H1 (cell line): ENCODE measurements around the gene ABCA6. TPM values are rescaled to one million over a fixed set of nuclear protein-coding genes. Genes with fewer than 3 reads are reported as not detected.
A peak's percentile ranks its signal among the peaks of the same experiment; 100 is the strongest.

ENCODE experiments used
- CTCF ChIA-PET: fragments of 300-600 bp; sonication (Branson Sonifier 250); formaldehyde crosslinking; loops from one replicate; lab custom pipeline; 2021; ENCODE audit not compliant: partially characterized antibody; lab: Charles Lee
- POLR2A ChIA-PET: fragments of 300-600 bp; sonication (Branson Sonifier 250); formaldehyde crosslinking; loops from one replicate; lab custom pipeline; 2021; ENCODE audit warnings: inconsistent platforms; ENCODE audit not compliant: partially characterized antibody; lab: Charles Lee
- DNase-seq, 2 experiments: peaks; one replicate each; pipeline versions ENCODE4 v3.0.0 to v3.0.0-alpha.2; 2010 to 2022; ENCODE audit warnings: low spot score in 2 of 2, low read depth in 1 of 2, mixed read lengths in 1 of 2
- FAIRE-seq: peaks from 2 replicates; lab custom pipeline; 2011; peaks lifted over from hg19 to GRCh38; lab: Jason Lieb, UNC
- H2AFZ ChIP-seq: 2 replicates; pipeline ENCODE4 v1.8.1; 2012; ENCODE audit warnings: low read length, inconsistent platforms
- H2AK5ac ChIP-seq: 2 replicates; pipeline ENCODE4 v1.6.1; 2013; ENCODE audit warnings: low read depth, low read length
- H2BK120ac ChIP-seq: replicated peaks from 2 replicates; pipeline ENCODE3; 2013; ENCODE audit warnings: low read depth, low read length, inconsistent platforms
- H2BK12ac ChIP-seq: 2 replicates; pipeline ENCODE4 v1.6.1; 2013; ENCODE audit warnings: low read depth, low read length
- H2BK15ac ChIP-seq: 2 replicates; pipeline ENCODE4 v1.6.1; 2013; ENCODE audit warnings: low read length
- H2BK20ac ChIP-seq: 2 replicates; pipeline ENCODE4 v1.6.1; 2013; ENCODE audit warnings: low read length
- H2BK5ac ChIP-seq: 2 replicates; pipeline ENCODE4 v1.6.1; 2013; ENCODE audit warnings: low read depth, low read length
- H3K14ac ChIP-seq: 2 replicates; pipeline ENCODE4 v1.6.1; 2013; ENCODE audit warnings: inconsistent platforms; ENCODE audit not compliant: insufficient read length
- H3K18ac ChIP-seq: 2 replicates; pipeline ENCODE4 v1.6.1; 2013; ENCODE audit warnings: low read length; ENCODE audit errors: extremely low read depth
- H3K23ac ChIP-seq: 2 replicates; pipeline ENCODE4 v1.6.1; 2013; ENCODE audit warnings: inconsistent platforms; ENCODE audit not compliant: insufficient read length
- H3K23me2 ChIP-seq: 2 replicates; pipeline ENCODE4 v1.6.1; 2013; ENCODE audit warnings: low read depth, low read length
- H3K27ac ChIP-seq: 2 replicates; pipeline ENCODE4 v1.6.1; 2011; ENCODE audit warnings: low read depth, low read length, inconsistent platforms
- H3K27me3 ChIP-seq, 4 experiments: replicated peaks in 1 of 4; 1 replicate in 1 of 4; 2 replicates in 3 of 4; pipeline versions ENCODE4 v1.6.1 to v1.8.1; 2011 to 2013; ENCODE audit warnings: low read length in 3 of 4, mild to moderate bottlenecking in 3 of 4, inconsistent platforms in 2 of 4, mixed read lengths in 2 of 4, moderate library complexity in 1 of 4; ENCODE audit not compliant: control insufficient read depth in 3 of 4, insufficient read depth in 3 of 4; ENCODE audit errors: extremely low read depth in 1 of 4
- H3K36me3 ChIP-seq, 4 experiments: 2 replicates each; pipeline versions ENCODE4 v1.6.1 to v1.8.1; 2011 to 2013; ENCODE audit warnings: mild to moderate bottlenecking in 4 of 4, low read length in 3 of 4, moderate library complexity in 2 of 4, control low read depth in 1 of 4, inconsistent platforms in 1 of 4; ENCODE audit not compliant: insufficient read depth in 4 of 4, control insufficient read depth in 2 of 4
- H3K4ac ChIP-seq: replicated peaks from 2 replicates; pipeline ENCODE3; 2013; ENCODE audit warnings: low read length, low read depth, mixed read lengths, inconsistent platforms; ENCODE audit not compliant: insufficient read length
- H3K4me1 ChIP-seq, 4 experiments: replicated peaks in 1 of 4; 1 replicate in 1 of 4; 2 replicates in 3 of 4; pipeline versions ENCODE4 v1.6.1 to v1.8.1; 2011 to 2013; ENCODE audit warnings: low read length in 3 of 4, inconsistent platforms in 2 of 4, mixed read lengths in 1 of 4; ENCODE audit not compliant: insufficient read depth in 4 of 4, control insufficient read depth in 3 of 4
- H3K4me2 ChIP-seq, 2 experiments: 2 replicates each; pipeline versions ENCODE4 v1.6.1 to v1.8.1; 2011 to 2013; ENCODE audit warnings: low read depth in 2 of 2, low read length in 2 of 2, control low read depth in 1 of 2, inconsistent platforms in 1 of 2, mild to moderate bottlenecking in 1 of 2; ENCODE audit not compliant: insufficient read depth in 1 of 2
- H3K4me3 ChIP-seq, 4 experiments: fragments of 200-600, 300-600 bp in 1 of 4; sonication (generic), shearing (Covaris generic), sonication (Bioruptor Twin) in 1 of 4; 2 replicates each; pipeline versions ENCODE4 v1.5.1 to v1.8.1; 2011 to 2016; ENCODE audit warnings: low read length in 4 of 4, low read depth in 3 of 4, control low read depth in 2 of 4, inconsistent platforms in 2 of 4, mild to moderate bottlenecking in 2 of 4, mixed read lengths in 1 of 4, moderate library complexity in 1 of 4; ENCODE audit not compliant: insufficient read depth in 2 of 4; ENCODE audit errors: extremely low read depth in 1 of 4
- H3K56ac ChIP-seq: replicated peaks from 2 replicates; pipeline ENCODE3; 2013; ENCODE audit warnings: low read depth, mild to moderate bottlenecking, mixed read lengths, low read length, inconsistent platforms; ENCODE audit not compliant: insufficient read length
- H3K79me1 ChIP-seq: 2 replicates; pipeline ENCODE4 v1.6.1; 2013; ENCODE audit warnings: low read depth, low read length, control low read depth
- H3K79me2 ChIP-seq, 2 experiments: 2 replicates each; pipeline versions ENCODE4 v1.6.1 to v1.8.1; 2012 to 2013; ENCODE audit warnings: low read length in 2 of 2, mild to moderate bottlenecking in 2 of 2, inconsistent platforms in 1 of 2; ENCODE audit not compliant: insufficient read depth in 2 of 2, control insufficient read depth in 1 of 2
- H3K9ac ChIP-seq, 4 experiments: replicated peaks in 1 of 4; 1 replicate in 1 of 4; 2 replicates in 3 of 4; pipeline versions ENCODE4 v1.6.1 to v1.8.1; 2011 to 2013; ENCODE audit warnings: low read depth in 3 of 4, low read length in 3 of 4, control low read depth in 2 of 4, mild to moderate bottlenecking in 2 of 4, moderate library complexity in 2 of 4, inconsistent platforms in 1 of 4; ENCODE audit errors: extremely low read depth in 1 of 4
- H3K9me3 ChIP-seq, 2 experiments: 2 replicates each; pipeline versions ENCODE4 v1.6.1 to v1.8.1; 2012 to 2013; ENCODE audit warnings: mild to moderate bottlenecking in 2 of 2, moderate library complexity in 2 of 2, control low read depth in 1 of 2, inconsistent platforms in 1 of 2, low read depth in 1 of 2, low read length in 1 of 2, mixed read lengths in 1 of 2; ENCODE audit not compliant: insufficient read depth in 2 of 2
- H4K20me1 ChIP-seq, 2 experiments: replicated peaks in 1 of 2; 2 replicates each; pipeline versions ENCODE3 to v1.8.1; 2011 to 2013; ENCODE audit warnings: inconsistent platforms in 2 of 2, low read length in 2 of 2, mild to moderate bottlenecking in 1 of 2; ENCODE audit not compliant: insufficient read depth in 2 of 2, control insufficient read depth in 1 of 2
- H4K5ac ChIP-seq: 2 replicates; pipeline ENCODE4 v1.6.1; 2013; ENCODE audit warnings: low read length, low read depth, mixed read lengths, inconsistent platforms; ENCODE audit not compliant: insufficient read length
- H4K8ac ChIP-seq: 2 replicates; pipeline ENCODE4 v1.8.0; 2013; ENCODE audit warnings: mild to moderate bottlenecking, moderate library complexity, low read length, inconsistent platforms; ENCODE audit not compliant: insufficient read depth; ENCODE audit errors: extremely low read depth
- H4K91ac ChIP-seq: replicated peaks from 2 replicates; pipeline ENCODE3; 2013; ENCODE audit warnings: low read length, mixed read lengths, inconsistent platforms; ENCODE audit not compliant: insufficient read length
- CREB1 ChIP-seq: IDR thresholded peaks from 2 replicates; pipeline ENCODE4 v1.6.1; 2012; ENCODE audit warnings: inconsistent platforms
- RAD21 ChIP-seq, 2 experiments: IDR thresholded peaks in 1 of 2; conservative IDR thresholded peaks in 1 of 2; 2 replicates each; pipeline ENCODE4 v1.6.1; 2011; ENCODE audit warnings: low read depth in 2 of 2, low read length in 2 of 2, improper control_type of control experiment in 1 of 2, inconsistent platforms in 1 of 2, mild to moderate bottlenecking in 1 of 2, moderate library complexity in 1 of 2
- SUZ12 ChIP-seq: fragments of 200-600 bp; sonication (generic); IDR thresholded peaks from 2 replicates; pipeline ENCODE4 v1.6.1; 2012; ENCODE audit warnings: mild to moderate bottlenecking, inconsistent platforms, low read length, moderate library complexity, mixed read lengths
- TBP ChIP-seq: IDR thresholded peaks from 2 replicates; pipeline ENCODE4 v1.6.1; 2011; ENCODE audit warnings: low read depth, low read length, improper control_type of control experiment
- TEAD4 ChIP-seq: IDR thresholded peaks from 2 replicates; pipeline ENCODE4 v1.6.1; 2012; ENCODE audit warnings: low read depth, low read length, inconsistent platforms, mixed read lengths
- WGBS, 2 experiments: shearing (Covaris generic) in 1 of 2; methylation state at CpG; one replicate each; pipeline versions ENCODE4 v1.1.6 to v1.1.7; 2013 to 2015; ENCODE audit warnings: low lambda C conversion rate in 2 of 2, mixed read lengths in 2 of 2, inconsistent platforms in 1 of 2, low coverage in 1 of 2, missing lambda C conversion rate in 1 of 2; ENCODE audit not compliant: insufficient replicate concordance in 2 of 2, insufficient coverage in 1 of 2, insufficient read length in 1 of 2; ENCODE audit errors: extremely low coverage in 1 of 2, missing lambda C conversion rate in 1 of 2; 5-methylcytosine and 5-hydroxymethylcytosine counted together
- polyA plus RNA-seq, 7 experiments: library from polyadenylated mRNA; depleted of rRNA in 3 of 7; stranded (reverse) in 5 of 7; unstranded in 2 of 7; fragments of >200 nt in 5 of 7; fragments of 200-250 nt in 2 of 7; gene quantifications; 1 replicate in 5 of 7; 2 replicates in 1 of 7; 4 replicates in 1 of 7; pipeline versions ENCODE4 v1.2.1 to v1.2.3, GENCODE V29; 2011 to 2013; ENCODE audit warnings: missing spikeins in 2 of 7, mixed read lengths in 2 of 7
- total RNA-seq: library from RNA; stranded (reverse); fragmentation: NEBNext Ultra II Directional; extraction: Animal tissue kit (Norgen Biotek cat#: 25700); gene quantifications from 2 replicates; pipeline ENCODE4 v1.2.1, GENCODE V29; 2021
- TF ChIP-seq, protein P1 (sequence below): IDR thresholded peaks from 2 replicates; pipeline ENCODE4 v1.6.1; 2012; ENCODE audit warnings: inconsistent platforms
- TF ChIP-seq, protein P2 (sequence below), 3 experiments: IDR thresholded peaks; 1 replicate in 2 of 3; 2 replicates in 1 of 3; pipeline versions ENCODE4 v1.5.1 to v1.6.1; 2011; ENCODE audit warnings: low read length in 3 of 3, mild to moderate bottlenecking in 3 of 3, inconsistent platforms in 2 of 3, low read depth in 1 of 3, moderate library complexity in 1 of 3; ENCODE audit not compliant: insufficient read depth in 1 of 3; ENCODE audit errors: control extremely low read depth in 1 of 3
- TF ChIP-seq, protein P3 (sequence below): IDR thresholded peaks from 2 replicates; pipeline ENCODE4 v1.6.1; 2012; ENCODE audit warnings: inconsistent platforms

Gene ABCA6
- total and polyA plus RNA-seq, 2 of the 8 experiments (the other 6 are each of a cell fraction or from before 2014, with no cell fraction given): not detected

DNA sequence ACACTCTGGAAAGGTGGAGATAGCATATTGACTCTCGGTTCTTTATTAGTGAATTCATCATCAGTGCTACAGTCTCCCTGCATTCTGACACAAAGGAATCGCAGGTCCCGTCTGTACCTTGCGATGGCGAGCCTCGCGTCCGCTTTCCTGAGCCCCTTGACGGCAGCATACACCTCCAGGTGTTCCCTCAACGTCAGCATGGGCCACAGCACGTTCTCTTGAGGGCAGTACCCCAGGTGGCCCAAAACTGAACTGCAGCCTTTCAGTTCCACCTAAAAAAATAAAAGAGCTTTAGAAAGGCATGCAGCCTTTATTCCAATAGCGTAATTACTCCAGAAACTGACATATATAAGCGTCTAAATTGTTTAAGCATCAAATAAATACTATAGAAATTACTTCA is 56.8 kb downstream of the ABCA6 start:
- no peak overlapping the region for H3K14ac ChIP-seq
- H3K23ac ChIP-seq: no peak overlapping the region
- H3K56ac ChIP-seq: no peak overlapping the region
- H3K79me2 ChIP-seq: no peaks in the 10 kb centered on the region
- no peaks in the 10 kb centered on the region for H3K36me3 ChIP-seq
- ChIA-PET CTCF (interaction anchor here (0.6 to 5.3 kb wide), 33 partner anchors 11 to 366 kb away, joined by 3 to 42 read pairs (median 4); no protein-coding TSS in a partner anchor), POLR2A (interaction anchor here (0.5 to 1.0 kb wide), 3 partner anchors 14 to 462 kb away, joined by 3 read pairs; no protein-coding TSS in a partner anchor)
- no peaks in the 10 kb centered on the region for H4K20me1 ChIP-seq
- 54% methylated on average over 13 of the region's 13 CpGs; no CpG with 5 or more reads in 1 of the 2 experiments for WGBS, 2 experiments
- no peaks in the 10 kb centered on the region for H3K79me1 ChIP-seq
- H3K23me2 ChIP-seq: no peaks in the 10 kb centered on the region
- H2AFZ ChIP-seq: no peak overlapping the region
- FAIRE-seq: peak; percentile 72
- no peak overlapping the region for H2AK5ac ChIP-seq
- no peak overlapping the region for H2BK15ac ChIP-seq
- H2BK5ac ChIP-seq: no peak overlapping the region; the same call in 1 of the 2 replicates
- no peak overlapping the region for H3K9ac ChIP-seq
- no peak overlapping the region for H4K91ac ChIP-seq
- no peak overlapping the region for H3K27ac ChIP-seq
- no peak overlapping the region for H2BK120ac ChIP-seq
- no peak overlapping the region for H3K4ac ChIP-seq
- H4K5ac ChIP-seq: no peak overlapping the region
- peak; percentile 70 to 73 for DNase-seq
- H2BK20ac ChIP-seq: no peak overlapping the region
- no peak overlapping the region for H3K4me3 ChIP-seq
- no peaks in the 10 kb centered on the region for H3K27me3 ChIP-seq
- H3K4me1 ChIP-seq: no peaks in the 10 kb centered on the region
- H2BK12ac ChIP-seq: no peak overlapping the region
- H3K9me3 ChIP-seq: peaks cover 7 to 9% of the 10 kb centered on the region in 2 experiments; a peak in 3 of 4 replicates
- H4K8ac ChIP-seq: peak overlapping the region; percentile 71; the same call in 1 of the 2 replicates
- H3K4me2 ChIP-seq: peak overlapping the region in 1 of 2 experiments; percentile 17; a peak in 1 of 4 replicates
- no peak overlapping the region for H3K18ac ChIP-seq
- TF ChIP-seq, protein P1, sequence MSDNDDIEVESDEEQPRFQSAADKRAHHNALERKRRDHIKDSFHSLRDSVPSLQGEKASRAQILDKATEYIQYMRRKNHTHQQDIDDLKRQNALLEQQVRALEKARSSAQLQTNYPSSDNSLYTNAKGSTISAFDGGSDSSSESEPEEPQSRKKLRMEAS: peak; percentile 75
- TF ChIP-seq SUZ12 (no peak), TBP (peak; percentile 98), CREB1 (peak; percentile 77), RAD21 (IDR thresholded peaks at IDR 0.05 in 1 of 2, conservative IDR thresholded peaks at IDR 0.05 in 1 of 2; ENCODE audit: low read depth in 2 of 2, low read length in 2 of 2) (peak; percentile 44 to 53), TEAD4 (no peak)
- TF ChIP-seq, protein P2, sequence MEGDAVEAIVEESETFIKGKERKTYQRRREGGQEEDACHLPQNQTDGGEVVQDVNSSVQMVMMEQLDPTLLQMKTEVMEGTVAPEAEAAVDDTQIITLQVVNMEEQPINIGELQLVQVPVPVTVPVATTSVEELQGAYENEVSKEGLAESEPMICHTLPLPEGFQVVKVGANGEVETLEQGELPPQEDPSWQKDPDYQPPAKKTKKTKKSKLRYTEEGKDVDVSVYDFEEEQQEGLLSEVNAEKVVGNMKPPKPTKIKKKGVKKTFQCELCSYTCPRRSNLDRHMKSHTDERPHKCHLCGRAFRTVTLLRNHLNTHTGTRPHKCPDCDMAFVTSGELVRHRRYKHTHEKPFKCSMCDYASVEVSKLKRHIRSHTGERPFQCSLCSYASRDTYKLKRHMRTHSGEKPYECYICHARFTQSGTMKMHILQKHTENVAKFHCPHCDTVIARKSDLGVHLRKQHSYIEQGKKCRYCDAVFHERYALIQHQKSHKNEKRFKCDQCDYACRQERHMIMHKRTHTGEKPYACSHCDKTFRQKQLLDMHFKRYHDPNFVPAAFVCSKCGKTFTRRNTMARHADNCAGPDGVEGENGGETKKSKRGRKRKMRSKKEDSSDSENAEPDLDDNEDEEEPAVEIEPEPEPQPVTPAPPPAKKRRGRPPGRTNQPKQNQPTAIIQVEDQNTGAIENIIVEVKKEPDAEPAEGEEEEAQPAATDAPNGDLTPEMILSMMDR (IDR thresholded peaks at IDR 0.05; ENCODE audit: control extremely low read depth in 1 of 3, insufficient read depth in 1 of 3, low read depth in 1 of 3, low read length in 3 of 3): peak; percentile 61 to 77 (median 72)
- TF ChIP-seq, protein P3, sequence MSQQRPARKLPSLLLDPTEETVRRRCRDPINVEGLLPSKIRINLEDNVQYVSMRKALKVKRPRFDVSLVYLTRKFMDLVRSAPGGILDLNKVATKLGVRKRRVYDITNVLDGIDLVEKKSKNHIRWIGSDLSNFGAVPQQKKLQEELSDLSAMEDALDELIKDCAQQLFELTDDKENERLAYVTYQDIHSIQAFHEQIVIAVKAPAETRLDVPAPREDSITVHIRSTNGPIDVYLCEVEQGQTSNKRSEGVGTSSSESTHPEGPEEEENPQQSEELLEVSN: 0 out of 2 replicates have a peak, but pooled peaks have one; percentile 20
